Natural killer cell treated with Interleukin-12 subunit alpha and Interleukin-12 subunit beta and Interleukin-15 and Interleukin-18, amount 100 ng/mL, for 72 hours (primary cell): Measurements from ENCODE around the gene F2R. TPM values are rescaled to one million over a fixed set of nuclear protein-coding genes. Genes with fewer than 3 reads are reported as not detected.

Source experiments
- ATAC-seq, 2 donors: fragments of 150-1000 bp; cut with Tn5 transposase in 1 of 2; sonication (Bioruptor Pico), chemical (Tn5 transposase) in 1 of 2; 2 replicates each; pipeline ENCODE4 v1.10.0; 2021
- DNase-seq: peaks from one replicate; pipeline ENCODE4 v3.0.0; 2022; ENCODE audit warnings: low spot score
- H3K27ac Mint-ChIP-seq, 2 donors: 1 replicate in 1 of 2; 2 replicates in 1 of 2; pipeline ENCODE4 v1.8.0; 2022; ENCODE audit warnings: mixed read lengths in 2 of 2, mild to moderate bottlenecking in 1 of 2, moderate library complexity in 1 of 2
- H3K27me3 Mint-ChIP-seq, 2 donors: 1 replicate in 1 of 2; 2 replicates in 1 of 2; pipeline ENCODE4 v1.8.0; 2022; ENCODE audit warnings: mixed read lengths in 2 of 2
- H3K36me3 Mint-ChIP-seq: one replicate; pipeline ENCODE4 v1.8.0; 2022; ENCODE audit warnings: mixed read lengths
- H3K4me1 Mint-ChIP-seq, 2 donors: 1 replicate in 1 of 2; 2 replicates in 1 of 2; pipeline ENCODE4 v1.8.0; 2022; ENCODE audit warnings: low read depth in 2 of 2, mixed read lengths in 2 of 2, mild to moderate bottlenecking in 1 of 2
- H3K4me3 Mint-ChIP-seq: one replicate; pipeline ENCODE4 v1.8.0; 2022; ENCODE audit warnings: mixed read lengths
- H3K9me3 Mint-ChIP-seq: 2 replicates; pipeline ENCODE4 v1.8.0; 2022; ENCODE audit warnings: mixed read lengths
- total RNA-seq, 2 donors: library from RNA; stranded (reverse); gene quantifications; one replicate each; pipeline ENCODE4 v1.2.3, GENCODE V29; 2022

F2R gene
- total RNA-seq, 2 donors from 2014 or later, result 8.1 to 23.7 TPM

- ATAC-seq (no peak), DNase-seq (no peak)
- no peaks in the 10 kb centered on the region for H3K9me3 Mint-ChIP-seq
- peaks cover 35 to 44% of the 10 kb centered on the region in 2 donors for H3K4me1 Mint-ChIP-seq
- no peaks in the 10 kb centered on the region for H3K36me3 Mint-ChIP-seq
- peak overlapping the region; percentile 93 for H3K4me3 Mint-ChIP-seq
- peak overlapping the region; percentile 79 to 83 for H3K27ac Mint-ChIP-seq
- no peaks in the 10 kb centered on the region for H3K27me3 Mint-ChIP-seq
These were observed 1.5 kb downstream of the F2R start for GRCh38 chr5:76717222-76718083.

- Mint-ChIP-seq H3K4me3 (peak overlapping the region; percentile 18), H3K27ac (peak overlapping the region in 1 of 2 donors; percentile 85), H3K27me3 (no peaks in the 10 kb centered on the region), H3K4me1 (peaks cover 38 to 44% of the 10 kb centered on the region in 2 donors), H3K9me3 (no peaks in the 10 kb centered on the region), H3K36me3 (no peaks in the 10 kb centered on the region)
- ATAC-seq (no peak), DNase-seq (no peak)
These were observed 2.5 kb downstream of the F2R start for GRCh38 chr5:76718381-76718832.

GRCh38 chr5:76718880-76719279, 3.0 kb downstream of the F2R start:
- Mint-ChIP-seq H3K27me3 (no peaks in the 10 kb centered on the region), H3K27ac (peak overlapping the region in 1 of 2 donors; percentile 85), H3K4me1 (peaks cover 38 to 48% of the 10 kb centered on the region in 2 donors), H3K4me3 (peak overlapping the region; percentile 18), H3K36me3 (no peaks in the 10 kb centered on the region), H3K9me3 (no peaks in the 10 kb centered on the region)
- ATAC-seq (no peak), DNase-seq (no peak)

GRCh38 chr5:76720988-76721569, 5.2 kb downstream of the F2R start:
- Mint-ChIP-seq H3K4me1 (peaks cover 37 to 55% of the 10 kb centered on the region in 2 donors), H3K9me3 (no peaks in the 10 kb centered on the region), H3K27ac (peak overlapping the region; percentile 60 to 86), H3K36me3 (no peaks in the 10 kb centered on the region), H3K4me3 (peak overlapping the region; percentile 67), H3K27me3 (no peaks in the 10 kb centered on the region)
- ATAC-seq (no peak), DNase-seq (no peak)

- Mint-ChIP-seq H3K9me3 (peaks cover under 1% of the 10 kb centered on the region), H3K36me3 (peaks cover 4% of the 10 kb centered on the region), H3K27me3 (no peaks in the 10 kb centered on the region), H3K27ac (peak overlapping the region; percentile 31 to 75), H3K4me1 (peaks cover 33 to 38% of the 10 kb centered on the region in 2 donors), H3K4me3 (no peak overlapping the region)
- DNase-seq (no peak), ATAC-seq (no peak)
These were observed 7.3 kb downstream of the F2R start for GRCh38 chr5:76723266-76723665.

- Mint-ChIP-seq H3K27me3 (no peaks in the 10 kb centered on the region), H3K9me3 (peaks cover 2% of the 10 kb centered on the region), H3K4me1 (peaks cover 28 to 32% of the 10 kb centered on the region in 2 donors), H3K27ac (peak overlapping the region; percentile 31 to 75), H3K36me3 (peaks cover 7% of the 10 kb centered on the region), H3K4me3 (no peak overlapping the region)
- no peak for DNase-seq
- no peak for ATAC-seq
These were observed 8.0 kb downstream of the F2R start for GRCh38 chr5:76723906-76724305.

GRCh38 chr5:76724871-76725270, 8.9 kb downstream of the F2R start:
- ATAC-seq (no peak), DNase-seq (no peak)
- Mint-ChIP-seq H3K36me3 (peaks cover 17% of the 10 kb centered on the region), H3K4me1 (peaks cover 28 to 39% of the 10 kb centered on the region in 2 donors), H3K4me3 (no peak overlapping the region), H3K9me3 (peaks cover 12% of the 10 kb centered on the region), H3K27me3 (no peaks in the 10 kb centered on the region), H3K27ac (peak overlapping the region; percentile 31 to 75)

- Mint-ChIP-seq H3K9me3 (peaks cover 18% of the 10 kb centered on the region), H3K4me1 (peaks cover 41 to 61% of the 10 kb centered on the region in 2 donors), H3K27ac (peak overlapping the region; percentile 44 to 46), H3K36me3 (peaks cover 34% of the 10 kb centered on the region), H3K27me3 (no peaks in the 10 kb centered on the region), H3K4me3 (no peak overlapping the region)
- DNase-seq, result no peak
- ATAC-seq, result no peak
These were observed 13.0 kb downstream of the F2R start for GRCh38 chr5:76728965-76729364.

GRCh38 chr5:76729373-76730290, 13.7 kb downstream of the F2R start:
- H3K4me3 Mint-ChIP-seq, result no peak overlapping the region
- peaks cover 34% of the 10 kb centered on the region for H3K36me3 Mint-ChIP-seq
- peaks cover 42 to 62% of the 10 kb centered on the region in 2 donors for H3K4me1 Mint-ChIP-seq
- no peak for ATAC-seq
- no peaks in the 10 kb centered on the region for H3K27me3 Mint-ChIP-seq
- peak overlapping the region; percentile 46 to 85 for H3K27ac Mint-ChIP-seq
- no peak for DNase-seq
- H3K9me3 Mint-ChIP-seq, result peaks cover 18% of the 10 kb centered on the region

- peaks cover 18% of the 10 kb centered on the region for H3K9me3 Mint-ChIP-seq
- peak overlapping the region; percentile 82 for H3K4me3 Mint-ChIP-seq
- peaks cover 46 to 71% of the 10 kb centered on the region in 2 donors for H3K4me1 Mint-ChIP-seq
- peaks cover 34% of the 10 kb centered on the region for H3K36me3 Mint-ChIP-seq
- no peaks in the 10 kb centered on the region for H3K27me3 Mint-ChIP-seq
- DNase-seq (no peak), ATAC-seq (peak; percentile 21 to 71)
- H3K27ac Mint-ChIP-seq, result peak overlapping the region; percentile 56 to 90
These were observed 16.6 kb downstream of the F2R start for GRCh38 chr5:76732405-76733048.

GRCh38 chr5:76733049-76733417, 17.1 kb downstream of the F2R start:
- H3K4me1 Mint-ChIP-seq, result peaks cover 49 to 76% of the 10 kb centered on the region in 2 donors
- H3K4me3 Mint-ChIP-seq, result peak overlapping the region; percentile 82
- ATAC-seq (peak; percentile 94), DNase-seq (peak; percentile 76)
- no peaks in the 10 kb centered on the region for H3K27me3 Mint-ChIP-seq
- H3K36me3 Mint-ChIP-seq, result peaks cover 33% of the 10 kb centered on the region
- H3K27ac Mint-ChIP-seq, result peak overlapping the region; percentile 56 to 90
- H3K9me3 Mint-ChIP-seq, result peaks cover 18% of the 10 kb centered on the region

- no peaks in the 10 kb centered on the region for H3K9me3 Mint-ChIP-seq
- ATAC-seq (no peak), DNase-seq (no peak)
- H3K36me3 Mint-ChIP-seq, result peaks cover 7% of the 10 kb centered on the region
- H3K4me1 Mint-ChIP-seq, result peaks cover 54 to 76% of the 10 kb centered on the region in 2 donors
- peak overlapping the region; percentile 88 for H3K27ac Mint-ChIP-seq
- H3K27me3 Mint-ChIP-seq, result no peaks in the 10 kb centered on the region
- H3K4me3 Mint-ChIP-seq, result peak overlapping the region; percentile 55
These were observed 20.0 kb downstream of the F2R start for GRCh38 chr5:76735762-76736545.
